Endothelial cell of umbilical vein (primary cell): ENCODE measurements around the gene GPR176. TPM values are rescaled to one million over a fixed set of nuclear protein-coding genes. Genes with fewer than 3 reads are reported as not detected.

Source experiments
- BruUV-seq: library from RNA; stranded (reverse); fragments of 400-500 nt; replicated peaks from 2 replicates; lab custom pipeline; 2021; lab: Mats Ljungman, UMichigan
- CTCF ChIA-PET: fragments of 300-600, 350-600 bp; sonication (Branson Sonifier 250); formaldehyde crosslinking; loops from one replicate; lab custom pipeline; 2021; ENCODE audit warnings: antibody characterized with exemption, inconsistent platforms; lab: Charles Lee
- POLR2A ChIA-PET: fragments of 300-600, 350-600 bp; sonication (Branson Sonifier 250); formaldehyde crosslinking; loops from one replicate; lab custom pipeline; 2021; ENCODE audit warnings: antibody characterized with exemption, inconsistent platforms; lab: Charles Lee
- DNase-seq: peaks from one replicate; pipeline ENCODE4 v3.0.0-alpha.2; 2011; ENCODE audit warnings: low read depth, low spot score
- FAIRE-seq: peaks from 2 replicates; lab custom pipeline; 2011; peaks lifted over from hg19 to GRCh38; lab: Jason Lieb, UNC
- H2AFZ ChIP-seq: 2 replicates; pipeline ENCODE4 v1.6.0; 2012; ENCODE audit warnings: low read depth, low read length, control low read depth, inconsistent platforms
- H3K27ac ChIP-seq: 2 replicates; pipeline ENCODE4 v1.5.1; 2011; ENCODE audit warnings: low read depth, mild to moderate bottlenecking, control low read depth, low read length, moderate library complexity; ENCODE audit not compliant: insufficient read depth
- H3K27me3 ChIP-seq, 2 experiments: 2 replicates each; pipeline versions ENCODE4 v1.6.0 to v1.6.1; 2011; ENCODE audit warnings: low read length in 2 of 2, mixed read lengths in 1 of 2; ENCODE audit not compliant: control insufficient read depth in 2 of 2, insufficient read depth in 2 of 2
- H3K36me3 ChIP-seq, 2 experiments: 2 replicates in 1 of 2; 3 replicates in 1 of 2; pipeline ENCODE4 v1.5.1; 2011; ENCODE audit warnings: low read length in 2 of 2, mild to moderate bottlenecking in 1 of 2, moderate library complexity in 1 of 2; ENCODE audit not compliant: control insufficient read depth in 2 of 2, insufficient read depth in 2 of 2; ENCODE audit errors: extremely low read depth in 1 of 2
- H3K4me1 ChIP-seq: 3 replicates; pipeline ENCODE4 v1.5.1; 2011; ENCODE audit warnings: mild to moderate bottlenecking, low read length; ENCODE audit not compliant: control insufficient read depth, insufficient read depth; ENCODE audit errors: extremely low read depth
- H3K4me2 ChIP-seq: 2 replicates; pipeline ENCODE4 v1.6.1; 2011; ENCODE audit warnings: low read length, control low read depth, mixed read lengths; ENCODE audit not compliant: insufficient read depth
- H3K4me3 ChIP-seq, 3 experiments: fragments of 200-600 bp in 1 of 3; sonication (generic), shearing (Covaris generic) in 1 of 3; replicated peaks in 1 of 3; 2 replicates each; pipeline ENCODE4 v1.5.1; 2011 to 2016; ENCODE audit warnings: control low read depth in 3 of 3, low read length in 3 of 3, mild to moderate bottlenecking in 2 of 3, inconsistent platforms in 1 of 3, low read depth in 1 of 3, moderate library complexity in 1 of 3; ENCODE audit not compliant: insufficient read depth in 1 of 3
- H3K79me2 ChIP-seq: 2 replicates; pipeline ENCODE4 v1.6.0; 2012; ENCODE audit warnings: low read length, inconsistent platforms; ENCODE audit not compliant: control insufficient read depth, insufficient read depth
- H3K9ac ChIP-seq: replicated peaks from 2 replicates; pipeline ENCODE3; 2011; ENCODE audit warnings: low read length, control low read depth; ENCODE audit not compliant: insufficient read depth; ENCODE audit errors: extremely low read depth
- H3K9me1 ChIP-seq: replicated peaks from 3 replicates; pipeline ENCODE4 v1.6.0; 2011; ENCODE audit warnings: mild to moderate bottlenecking, low read length; ENCODE audit not compliant: control insufficient read depth, insufficient read depth; ENCODE audit errors: extremely low read depth
- H3K9me3 ChIP-seq: replicated peaks from 2 replicates; pipeline ENCODE4 v1.5.1; 2012; ENCODE audit warnings: low read length, inconsistent platforms; ENCODE audit not compliant: control insufficient read depth, insufficient read depth
- H4K20me1 ChIP-seq: replicated peaks from 2 replicates; pipeline ENCODE3; 2011; ENCODE audit warnings: mild to moderate bottlenecking, low read length; ENCODE audit not compliant: control insufficient read depth, insufficient read depth; ENCODE audit errors: extremely low read depth
- EZH2 ChIP-seq: IDR thresholded peaks from 2 replicates; pipeline ENCODE4 v1.6.1; 2012; ENCODE audit warnings: borderline replicate concordance, low read depth, mild to moderate bottlenecking, moderate library complexity, low read length, inconsistent platforms; ENCODE audit not compliant: severe bottlenecking
- FOS ChIP-seq: IDR thresholded peaks from 2 replicates; pipeline ENCODE4 v1.6.1; 2011; ENCODE audit warnings: mild to moderate bottlenecking, low read length, moderate library complexity, borderline replicate concordance; ENCODE audit not compliant: insufficient read depth
- GATA2 ChIP-seq: IDR thresholded peaks from 2 replicates; pipeline ENCODE4 v1.7.0; 2011; ENCODE audit warnings: low read depth, mild to moderate bottlenecking, moderate library complexity, mixed read lengths, low read length; ENCODE audit not compliant: insufficient read length, insufficient read depth
- MYC ChIP-seq: IDR thresholded peaks from one replicate; pipeline ENCODE4 v1.6.1; 2011; ENCODE audit warnings: mild to moderate bottlenecking, low read depth, low read length
- POLR2A ChIP-seq: IDR thresholded peaks from 2 replicates; pipeline ENCODE4 v1.6.1; 2012; ENCODE audit warnings: low read depth, mild to moderate bottlenecking, control low read depth, low read length
- POLR2AphosphoS5 ChIP-seq: IDR thresholded peaks from 2 replicates; pipeline ENCODE4 v1.6.1; 2012; ENCODE audit warnings: low read depth, mild to moderate bottlenecking, control low read depth, low read length, moderate library complexity; ENCODE audit not compliant: insufficient read depth
- dilution Hi-C: fragments of 300-500 bp; cut with MboI; formaldehyde crosslinking; loops from one replicate; pipeline ENCODE4 v1.15.0; 2019; ENCODE audit warnings: low sequenced_read_pairs; ENCODE audit not compliant: extremely low pct_ligation_motif_present
- intact Hi-C: fragments of 100-400 bp; cut with micrococcal nuclease; formaldehyde crosslinking; loops from one replicate; pipeline ENCODE4 v1.10.0; 2022
- polyA plus RNA-seq, 4 experiments: library from polyadenylated mRNA; depleted of rRNA in 3 of 4; stranded (reverse) in 3 of 4; unstranded in 1 of 4; fragments of >200 nt; gene quantifications; 2 replicates each; pipeline versions ENCODE4 v1.2.1 to v1.2.3, GENCODE V29; 2011 to 2012; ENCODE audit warnings: missing spikeins in 1 of 4
- total RNA-seq: library from RNA; stranded (reverse); gene quantifications from 2 replicates; pipeline ENCODE4 v1.2.3, GENCODE V29; 2021
- TF ChIP-seq, protein P1 (sequence below): IDR thresholded peaks from 2 replicates; pipeline ENCODE4 v1.6.1; 2011; ENCODE audit not compliant: insufficient read depth, insufficient read length

The GPR176 gene
- total and polyA plus RNA-seq, 2 donors (not counting 3 experiments of a cell fraction or from before 2014, with no cell fraction given): 35.3 to 68.7 TPM

DNA sequence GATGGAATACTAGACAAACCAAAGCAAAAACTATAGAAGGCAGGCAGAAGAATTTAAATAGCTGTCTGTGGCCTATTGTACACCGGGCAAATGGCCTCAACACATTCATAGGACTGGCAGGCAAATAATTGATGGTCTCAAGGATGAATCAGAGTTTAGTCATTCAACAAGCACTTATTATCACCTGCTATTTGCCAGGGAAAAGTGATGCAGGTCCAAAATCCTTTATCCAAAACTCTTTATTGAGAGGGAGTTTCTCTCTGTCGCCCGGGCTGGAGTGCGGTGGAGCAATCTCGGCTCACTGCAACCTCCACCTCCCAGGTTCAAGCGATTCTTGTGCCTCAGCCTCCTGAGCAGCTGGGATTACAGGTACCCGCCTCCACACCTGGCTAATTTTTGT, 16.1 kb upstream of the GPR176 start:
- Histone ChIP-seq H3K9me3 (no peaks in the 10 kb centered on the region), H3K4me3 (no peak overlapping the region), H3K9me1 (no peaks in the 10 kb centered on the region), H3K9ac (no peak overlapping the region), H3K27ac (no peak overlapping the region), H3K79me2 (peaks cover 43% of the 10 kb centered on the region), H3K4me1 (peaks cover 27% of the 10 kb centered on the region), H2AFZ (no peak overlapping the region), H3K4me2 (peak overlapping the region; percentile 34), H3K36me3 (peaks cover 2% of the 10 kb centered on the region in 2 experiments), H4K20me1 (no peaks in the 10 kb centered on the region), H3K27me3 (no peaks in the 10 kb centered on the region)
- BruUV-seq: no TSS peak
- POLR2A ChIA-PET: interaction anchor here (3.2 kb wide), 1 partner anchor 15 kb away, joined by 21 read pairs; the partner anchor contains the start of gene GPR176
- CTCF ChIA-PET: interaction anchor here (0.6 to 3.6 kb wide), 9 partner anchors 11 to 1237 kb away, joined by 3 to 34 read pairs (median 3); partner anchors contain the start of gene GPR176
- intact Hi-C loops (no loop called here), dilution Hi-C loops (no loop called here)
- DNase-seq (peak; percentile 23), FAIRE-seq (no peak)
- TF ChIP-seq, protein P1, sequence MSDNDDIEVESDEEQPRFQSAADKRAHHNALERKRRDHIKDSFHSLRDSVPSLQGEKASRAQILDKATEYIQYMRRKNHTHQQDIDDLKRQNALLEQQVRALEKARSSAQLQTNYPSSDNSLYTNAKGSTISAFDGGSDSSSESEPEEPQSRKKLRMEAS: no peak
- TF ChIP-seq EZH2 (no peak), FOS (peak; percentile 49), POLR2A (no peak), POLR2AphosphoS5 (no peak)

DNA sequence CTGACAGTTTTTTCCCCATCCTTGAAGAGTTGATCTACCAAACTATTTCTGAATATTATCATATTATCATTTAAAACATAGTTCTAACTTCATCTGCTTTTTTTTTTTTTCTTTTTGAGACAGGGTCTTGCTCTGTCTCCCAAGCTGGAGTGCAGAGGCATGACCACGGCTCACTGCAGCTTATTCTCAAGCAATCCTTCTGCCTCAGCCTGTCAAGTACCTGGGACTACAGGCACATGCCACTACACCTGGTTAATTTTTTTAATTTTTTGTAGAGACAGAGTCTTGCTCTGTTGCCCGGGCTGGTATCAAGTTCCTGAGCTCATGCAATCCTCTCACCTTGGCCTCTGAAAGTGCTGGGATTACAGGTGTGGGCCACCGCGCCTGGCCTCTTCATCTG, 15.2 kb upstream of the GPR176 start:
- H4K20me1 ChIP-seq: no peaks in the 10 kb centered on the region
- POLR2A ChIA-PET: interaction anchor here (0.7 to 3.2 kb wide), 2 partner anchors 14 to 105 kb away, joined by 3 to 21 read pairs; partner anchors contain the start of gene GPR176
- no peak for DNase-seq
- H3K4me3 ChIP-seq: peak overlapping the region in 1 of 3 experiments; percentile 77
- dilution Hi-C loops: no loop called here
- H3K9ac ChIP-seq: no peak overlapping the region
- H3K4me2 ChIP-seq: peak overlapping the region; percentile 88
- no peak overlapping the region for H3K27ac ChIP-seq
- H3K79me2 ChIP-seq: peaks cover 41% of the 10 kb centered on the region
- no peaks in the 10 kb centered on the region for H3K9me3 ChIP-seq
- CTCF ChIA-PET: interaction anchor here (0.9 to 3.6 kb wide), 8 partner anchors 10 to 1236 kb away, joined by 3 to 34 read pairs (median 4); partner anchors contain the start of gene GPR176
- H3K27me3 ChIP-seq: no peaks in the 10 kb centered on the region
- H2AFZ ChIP-seq: no peak overlapping the region
- no peak for TF ChIP-seq GATA2
- no peak for TF ChIP-seq POLR2AphosphoS5
- TF ChIP-seq MYC: no peak
- no TSS peak for BruUV-seq
- intact Hi-C loops: no loop called here
- H3K9me1 ChIP-seq: no peaks in the 10 kb centered on the region
- no peak for FAIRE-seq
- H3K4me1 ChIP-seq: peaks cover 22% of the 10 kb centered on the region
- H3K36me3 ChIP-seq: peaks cover 0 to 2% of the 10 kb centered on the region in 2 experiments
